PFSK-1 (cell line): Measurements from ENCODE around the gene C14orf119.

Experiments used
- FOXP2 ChIP-seq: optimal IDR thresholded peaks from 2 replicates; pipeline ENCODE3; 2011; ENCODE audit warnings: borderline replicate concordance, control low read depth, inconsistent platforms; ENCODE audit not compliant: insufficient read depth; ENCODE audit errors: extremely low read length, extremely low read depth
- POLR2AphosphoS5 ChIP-seq: IDR thresholded peaks from 2 replicates; pipeline ENCODE4 v1.6.1; 2012; ENCODE audit warnings: low read depth, mild to moderate bottlenecking, control low read depth, low read length, moderate library complexity
- REST ChIP-seq, 2 experiments: IDR thresholded peaks; 2 replicates each; pipeline versions ENCODE4 v1.6.1 to v1.8.0; 2011 to 2012; ENCODE audit warnings: low read depth in 2 of 2, low read length in 2 of 2, control low read depth in 1 of 2, inconsistent platforms in 1 of 2, mild to moderate bottlenecking in 1 of 2, moderate library complexity in 1 of 2; ENCODE audit not compliant: insufficient read depth in 1 of 2
- SIN3A ChIP-seq: IDR thresholded peaks from 2 replicates; pipeline ENCODE4 v1.6.1; 2012; ENCODE audit warnings: mild to moderate bottlenecking, low read length, moderate library complexity, borderline replicate concordance; ENCODE audit not compliant: insufficient read depth
- TAF1 ChIP-seq: IDR thresholded peaks from 2 replicates; pipeline ENCODE4 v1.6.1; 2012; ENCODE audit warnings: low read length, control low read depth, borderline replicate concordance; ENCODE audit not compliant: insufficient read depth

Gene C14orf119

GRCh38 chr14:23127861-23128260, 32.6 kb downstream of the C14orf119 start:
- TF ChIP-seq FOXP2: no peak
- no peak for TF ChIP-seq TAF1
- TF ChIP-seq POLR2AphosphoS5: no peak
- TF ChIP-seq REST (IDR thresholded peaks at IDR 0.05; ENCODE audit: insufficient read depth in 1 of 2, low read depth in 2 of 2, low read length in 2 of 2): no peak
- TF ChIP-seq SIN3A: no peak

GRCh38 chr14:23128969-23129758, 33.9 kb downstream of the C14orf119 start:
- TF ChIP-seq POLR2AphosphoS5 (no peak), FOXP2 (no peak)

DNA sequence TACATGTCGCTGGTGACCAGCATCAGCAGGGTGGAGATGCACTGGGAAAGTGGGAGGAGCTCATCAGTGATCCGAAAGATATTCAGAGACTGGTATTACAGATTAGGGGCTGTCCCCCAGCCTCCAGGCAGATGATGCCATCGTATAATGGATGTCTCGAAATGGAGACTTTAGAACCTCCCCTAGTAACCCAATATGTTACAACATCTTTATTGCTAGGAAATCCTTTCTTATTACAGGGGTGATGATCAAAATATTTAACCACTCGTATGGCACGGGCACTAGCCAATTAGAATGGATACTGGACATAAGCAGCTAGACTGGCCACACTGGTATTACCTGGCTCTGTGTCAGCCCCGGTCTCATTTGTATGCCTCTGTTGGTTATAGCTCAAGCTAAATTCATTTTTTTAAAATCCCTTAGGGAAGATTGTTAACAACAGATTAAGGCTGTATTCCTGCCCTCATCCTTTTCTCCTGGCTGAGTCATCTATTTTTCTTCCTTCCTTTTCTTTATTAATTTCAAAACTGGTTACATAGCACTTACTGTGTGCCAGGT, 34.5 kb downstream of the C14orf119 start:
- no peak for TF ChIP-seq REST (IDR thresholded peaks at IDR 0.05; ENCODE audit: insufficient read depth in 1 of 2, low read depth in 2 of 2, low read length in 2 of 2)
- TF ChIP-seq SIN3A: no peak
- no peak for TF ChIP-seq TAF1
- no peak for TF ChIP-seq FOXP2
- no peak for TF ChIP-seq POLR2AphosphoS5

DNA sequence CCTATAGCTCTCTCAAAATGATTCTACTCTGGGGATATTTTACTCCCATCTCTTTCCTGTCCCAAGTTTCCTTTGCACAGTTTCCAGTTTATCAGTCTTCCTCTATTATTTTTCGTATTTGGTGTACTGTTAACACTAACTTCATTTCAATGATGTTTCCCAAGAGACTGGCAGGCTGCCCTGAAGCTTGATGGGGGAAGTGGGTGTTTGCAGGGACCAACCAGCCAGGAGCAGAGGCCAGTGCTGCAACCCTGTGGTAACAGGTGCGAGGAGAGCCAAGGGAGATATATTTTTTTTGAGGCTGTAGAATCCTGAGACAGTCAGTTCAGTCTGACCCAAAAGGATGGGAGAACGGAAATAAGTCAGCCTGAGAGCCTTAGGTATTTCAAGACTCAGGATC, 35.6 kb downstream of the C14orf119 start:
- no peak for TF ChIP-seq FOXP2
- TF ChIP-seq TAF1: no peak
- no peak for TF ChIP-seq POLR2AphosphoS5
- TF ChIP-seq REST (IDR thresholded peaks at IDR 0.05; ENCODE audit: insufficient read depth in 1 of 2, low read depth in 2 of 2, low read length in 2 of 2): no peak
- TF ChIP-seq SIN3A: no peak

- TF ChIP-seq SIN3A (no peak), TAF1 (no peak), REST (IDR thresholded peaks at IDR 0.05; ENCODE audit: insufficient read depth in 1 of 2, low read depth in 2 of 2, low read length in 2 of 2) (no peak), POLR2AphosphoS5 (no peak), FOXP2 (no peak)
Observed at GRCh38 chr14:23131482-23131881, 36.2 kb downstream of the C14orf119 start.
